WTC11 (cell line): ENCODE measurements around the gene SH2D5. TPM values are rescaled to one million over a fixed set of nuclear protein-coding genes. Genes with fewer than 3 reads are reported as not detected.
A peak's percentile ranks its signal among the peaks of the same experiment; 100 is the strongest.

Experiments used
- ATAC-seq: fragments of 200-7000 bp; cut with Tn5 transposase; 2 replicates; pipeline ENCODE4 v1.10.0; 2021; ENCODE audit warnings: mild to moderate bottlenecking, moderate library complexity
- CTCF ChIA-PET: fragments of 300-600 bp; sonication (Branson Sonifier 250); formaldehyde crosslinking; loops from one replicate; lab custom pipeline; 2021; ENCODE audit warnings: antibody characterized with exemption; lab: Charles Lee
- POLR2A ChIA-PET: fragments of 350-600 bp; sonication (Branson Sonifier 250); formaldehyde crosslinking; loops from one replicate; lab custom pipeline; 2021; ENCODE audit warnings: antibody characterized with exemption; lab: Charles Lee
- DNase-seq: peaks from one replicate; pipeline ENCODE4 v3.0.0; 2021; ENCODE audit warnings: low spot score
- H3K27ac Mint-ChIP-seq: 2 replicates; pipeline ENCODE4 v1.8.0; 2021; ENCODE audit warnings: mixed read lengths
- H3K27me3 Mint-ChIP-seq: 2 replicates; pipeline ENCODE4 v1.8.0; 2021; ENCODE audit warnings: low read depth, mild to moderate bottlenecking, moderate library complexity, mixed read lengths
- H3K36me3 Mint-ChIP-seq: 2 replicates; pipeline ENCODE4 v1.8.0; 2021; ENCODE audit warnings: mixed read lengths
- H3K4me1 Mint-ChIP-seq: 2 replicates; pipeline ENCODE4 v1.8.0; 2022; ENCODE audit warnings: mixed read lengths
- H3K4me3 Mint-ChIP-seq: 2 replicates; pipeline ENCODE4 v1.8.0; 2021; ENCODE audit warnings: mild to moderate bottlenecking, moderate library complexity, mixed read lengths
- H3K9me3 Mint-ChIP-seq: 2 replicates; pipeline ENCODE4 v1.8.0; 2021; ENCODE audit warnings: mixed read lengths
- ATF2 ChIP-seq: sonication (generic); formaldehyde crosslinking; IDR thresholded peaks from 2 replicates; pipeline ENCODE4 v1.8.1; 2022; ENCODE audit warnings: low read depth, missing genetic modification reagents, borderline replicate concordance
- EMX1 ChIP-seq: fragments of 250-450 bp; sonication (Bioruptor Pico); IDR thresholded peaks from 2 replicates; pipeline ENCODE4 v1.8.0; 2021; ENCODE audit warnings: mild to moderate bottlenecking
- ETV6 ChIP-seq: sonication (generic); formaldehyde crosslinking; IDR thresholded peaks from 2 replicates; pipeline ENCODE4 v1.8.1; 2022; ENCODE audit warnings: mild to moderate bottlenecking, missing genetic modification reagents
- KAT7 ChIP-seq: sonication (generic); formaldehyde crosslinking; IDR thresholded peaks from 2 replicates; pipeline ENCODE4 v1.8.1; 2023; ENCODE audit warnings: missing genetic modification reagents, mild to moderate bottlenecking, borderline replicate concordance
- MAX ChIP-seq: sonication (generic); formaldehyde crosslinking; IDR thresholded peaks from 2 replicates; pipeline ENCODE4 v1.8.0; 2022; ENCODE audit warnings: mild to moderate bottlenecking, missing genetic modification reagents
- NFYB ChIP-seq: sonication (generic); formaldehyde crosslinking; conservative IDR thresholded peaks from 2 replicates; pipeline ENCODE4 v1.8.0; 2022; ENCODE audit warnings: low read depth, missing genetic modification reagents
- NR1H2 ChIP-seq: sonication (generic); formaldehyde crosslinking; IDR thresholded peaks from 2 replicates; pipeline ENCODE4 v1.9.0; 2021; ENCODE audit warnings: mild to moderate bottlenecking, moderate library complexity, missing genetic modification reagents
- NR2C2 ChIP-seq: sonication (generic); formaldehyde crosslinking; IDR thresholded peaks from 2 replicates; pipeline ENCODE4 v1.8.0; 2022; ENCODE audit warnings: mild to moderate bottlenecking, missing genetic modification reagents
- OVOL2 ChIP-seq: fragments of 250-450 bp; sonication (Bioruptor Pico); IDR thresholded peaks from 2 replicates; pipeline ENCODE4 v1.9.0; 2021; ENCODE audit warnings: mild to moderate bottlenecking, borderline replicate concordance
- TP53 ChIP-seq: sonication (generic); formaldehyde crosslinking; IDR thresholded peaks from 2 replicates; pipeline ENCODE4 v1.8.1; 2023; ENCODE audit warnings: mild to moderate bottlenecking, missing genetic modification reagents
- ZNF219 ChIP-seq: sonication (generic); formaldehyde crosslinking; IDR thresholded peaks from 2 replicates; pipeline ENCODE4 v1.8.0; 2023; ENCODE audit warnings: missing genetic modification reagents, mild to moderate bottlenecking, borderline replicate concordance
- ZNF281 ChIP-seq: sonication (generic); formaldehyde crosslinking; IDR thresholded peaks from 2 replicates; pipeline ENCODE4 v1.8.0; 2023; ENCODE audit warnings: mild to moderate bottlenecking, missing genetic modification reagents
- ZNF416 ChIP-seq: fragments of 250-450 bp; sonication (Bioruptor Pico); IDR thresholded peaks from 2 replicates; pipeline ENCODE4 v1.9.0; 2021; ENCODE audit warnings: mild to moderate bottlenecking, inconsistent platforms
- total RNA-seq: library from RNA; stranded (reverse); gene quantifications from 3 replicates; pipeline ENCODE4 v1.2.3, GENCODE V29; 2021
- TF ChIP-seq, protein P1 (sequence below): sonication (generic); formaldehyde crosslinking; IDR thresholded peaks from 2 replicates; pipeline ENCODE4 v1.8.1; 2023; ENCODE audit warnings: mild to moderate bottlenecking, moderate library complexity, missing genetic modification reagents
- TF ChIP-seq, protein P2 (sequence below): sonication (generic); formaldehyde crosslinking; IDR thresholded peaks from 2 replicates; pipeline ENCODE4 v1.8.1; 2022; ENCODE audit warnings: missing genetic modification reagents, borderline replicate concordance
- TF ChIP-seq, protein P3 (sequence below): sonication (generic); formaldehyde crosslinking; IDR thresholded peaks from 2 replicates; pipeline ENCODE4 v1.8.0; 2022; ENCODE audit warnings: missing genetic modification reagents
- TF ChIP-seq, protein P4 (sequence below): sonication (generic); formaldehyde crosslinking; IDR thresholded peaks from 2 replicates; pipeline ENCODE4 v1.8.1; 2023; ENCODE audit warnings: mild to moderate bottlenecking, missing genetic modification reagents, borderline replicate concordance

The SH2D5 gene
- total RNA-seq, 1 experiment from 2014 or later: 13.8 TPM

DNA sequence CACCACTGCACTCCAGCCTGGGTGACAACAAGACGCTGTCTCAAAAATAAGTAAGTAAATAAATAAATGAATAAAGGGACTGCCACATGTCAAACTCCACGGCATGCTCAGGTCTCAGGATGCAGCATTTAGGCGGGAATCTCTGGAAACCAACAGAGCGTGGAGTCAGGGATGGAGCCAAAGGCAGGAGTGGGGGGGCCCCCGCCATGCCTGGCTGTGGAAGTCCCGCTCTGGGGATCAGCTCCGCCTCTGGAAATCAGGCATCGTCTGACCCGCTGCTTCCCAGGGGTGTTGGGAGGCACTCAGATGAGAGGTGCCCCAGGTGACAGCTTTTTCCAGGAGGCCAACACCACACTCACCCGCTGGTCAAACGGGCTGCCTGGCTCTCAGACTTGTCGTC is 34.9 kb downstream of the SH2D5 start:
- Mint-ChIP-seq H3K4me3 (0 out of 2 replicates have a peak overlapping the region, but pooled peaks have one; percentile 79), H3K27me3 (peaks cover 2% of the 10 kb centered on the region), H3K27ac (no peak overlapping the region), H3K36me3 (no peaks in the 10 kb centered on the region), H3K4me1 (peaks cover 11% of the 10 kb centered on the region), H3K9me3 (no peaks in the 10 kb centered on the region)
- DNase-seq (no peak), ATAC-seq (no peak)
- TF ChIP-seq NR2C2 (CRISPR knock-in tag) (no peak), ATF2 (no peak), EMX1 (no peak), ZNF219 (no peak), KAT7 (CRISPR knock-in tag) (no peak), TP53 (CRISPR knock-in tag) (no peak), NFYB (CRISPR knock-in tag) (no peak)
- TF ChIP-seq, protein P1, sequence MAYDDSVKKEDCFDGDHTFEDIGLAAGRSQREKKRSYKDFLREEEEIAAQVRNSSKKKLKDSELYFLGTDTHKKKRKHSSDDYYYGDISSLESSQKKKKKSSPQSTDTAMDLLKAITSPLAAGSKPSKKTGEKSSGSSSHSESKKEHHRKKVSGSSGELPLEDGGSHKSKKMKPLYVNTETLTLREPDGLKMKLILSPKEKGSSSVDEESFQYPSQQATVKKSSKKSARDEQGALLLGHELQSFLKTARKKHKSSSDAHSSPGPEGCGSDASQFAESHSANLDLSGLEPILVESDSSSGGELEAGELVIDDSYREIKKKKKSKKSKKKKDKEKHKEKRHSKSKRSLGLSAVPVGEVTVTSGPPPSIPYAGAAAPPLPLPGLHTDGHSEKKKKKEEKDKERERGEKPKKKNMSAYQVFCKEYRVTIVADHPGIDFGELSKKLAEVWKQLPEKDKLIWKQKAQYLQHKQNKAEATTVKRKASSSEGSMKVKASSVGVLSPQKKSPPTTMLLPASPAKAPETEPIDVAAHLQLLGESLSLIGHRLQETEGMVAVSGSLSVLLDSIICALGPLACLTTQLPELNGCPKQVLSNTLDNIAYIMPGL: no peak
- TF ChIP-seq, protein P2, sequence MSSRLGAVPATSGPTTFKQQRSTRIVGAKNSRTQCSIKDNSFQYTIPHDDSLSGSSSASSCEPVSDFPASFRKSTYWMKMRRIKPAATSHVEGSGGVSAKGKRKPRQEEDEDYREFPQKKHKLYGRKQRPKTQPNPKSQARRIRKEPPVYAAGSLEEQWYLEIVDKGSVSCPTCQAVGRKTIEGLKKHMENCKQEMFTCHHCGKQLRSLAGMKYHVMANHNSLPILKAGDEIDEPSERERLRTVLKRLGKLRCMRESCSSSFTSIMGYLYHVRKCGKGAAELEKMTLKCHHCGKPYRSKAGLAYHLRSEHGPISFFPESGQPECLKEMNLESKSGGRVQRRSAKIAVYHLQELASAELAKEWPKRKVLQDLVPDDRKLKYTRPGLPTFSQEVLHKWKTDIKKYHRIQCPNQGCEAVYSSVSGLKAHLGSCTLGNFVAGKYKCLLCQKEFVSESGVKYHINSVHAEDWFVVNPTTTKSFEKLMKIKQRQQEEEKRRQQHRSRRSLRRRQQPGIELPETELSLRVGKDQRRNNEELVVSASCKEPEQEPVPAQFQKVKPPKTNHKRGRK: no peak
- TF ChIP-seq, protein P3, sequence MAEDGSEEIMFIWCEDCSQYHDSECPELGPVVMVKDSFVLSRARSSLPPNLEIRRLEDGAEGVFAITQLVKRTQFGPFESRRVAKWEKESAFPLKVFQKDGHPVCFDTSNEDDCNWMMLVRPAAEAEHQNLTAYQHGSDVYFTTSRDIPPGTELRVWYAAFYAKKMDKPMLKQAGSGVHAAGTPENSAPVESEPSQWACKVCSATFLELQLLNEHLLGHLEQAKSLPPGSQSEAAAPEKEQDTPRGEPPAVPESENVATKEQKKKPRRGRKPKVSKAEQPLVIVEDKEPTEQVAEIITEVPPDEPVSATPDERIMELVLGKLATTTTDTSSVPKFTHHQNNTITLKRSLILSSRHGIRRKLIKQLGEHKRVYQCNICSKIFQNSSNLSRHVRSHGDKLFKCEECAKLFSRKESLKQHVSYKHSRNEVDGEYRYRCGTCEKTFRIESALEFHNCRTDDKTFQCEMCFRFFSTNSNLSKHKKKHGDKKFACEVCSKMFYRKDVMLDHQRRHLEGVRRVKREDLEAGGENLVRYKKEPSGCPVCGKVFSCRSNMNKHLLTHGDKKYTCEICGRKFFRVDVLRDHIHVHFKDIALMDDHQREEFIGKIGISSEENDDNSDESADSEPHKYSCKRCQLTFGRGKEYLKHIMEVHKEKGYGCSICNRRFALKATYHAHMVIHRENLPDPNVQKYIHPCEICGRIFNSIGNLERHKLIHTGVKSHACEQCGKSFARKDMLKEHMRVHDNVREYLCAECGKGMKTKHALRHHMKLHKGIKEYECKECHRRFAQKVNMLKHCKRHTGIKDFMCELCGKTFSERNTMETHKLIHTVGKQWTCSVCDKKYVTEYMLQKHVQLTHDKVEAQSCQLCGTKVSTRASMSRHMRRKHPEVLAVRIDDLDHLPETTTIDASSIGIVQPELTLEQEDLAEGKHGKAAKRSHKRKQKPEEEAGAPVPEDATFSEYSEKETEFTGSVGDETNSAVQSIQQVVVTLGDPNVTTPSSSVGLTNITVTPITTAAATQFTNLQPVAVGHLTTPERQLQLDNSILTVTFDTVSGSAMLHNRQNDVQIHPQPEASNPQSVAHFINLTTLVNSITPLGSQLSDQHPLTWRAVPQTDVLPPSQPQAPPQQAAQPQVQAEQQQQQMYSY: no peak
- ChIA-PET POLR2A (interaction anchor here (0.6 to 1.6 kb wide), 6 partner anchors 21 to 1641 kb away, joined by 3 to 12 read pairs (median 4); partner anchors contain the start of genes HP1BP3, KIF17 and SH2D5), CTCF (interaction anchor here (0.5 to 2.9 kb wide), 34 partner anchors 9 to 520 kb away, joined by 3 to 124 read pairs (median 8); partner anchors contain the start of genes DDOST, FAM43B, HP1BP3 and KIF17)

- Mint-ChIP-seq H3K36me3 (no peaks in the 10 kb centered on the region), H3K4me1 (peaks cover 11% of the 10 kb centered on the region), H3K27ac (peak overlapping the region; percentile 77; the same call in 1 of the 2 replicates), H3K9me3 (no peaks in the 10 kb centered on the region), H3K27me3 (peaks cover 2% of the 10 kb centered on the region), H3K4me3 (peak overlapping the region; percentile 79)
- ChIA-PET CTCF (interaction anchor here (0.5 to 2.9 kb wide), 49 partner anchors 9 to 672 kb away, joined by 3 to 124 read pairs (median 5); partner anchors contain the start of genes CDA, DDOST, FAM43B and HP1BP3), POLR2A (interaction anchor here (0.5 to 1.6 kb wide), 8 partner anchors 22 to 1640 kb away, joined by 3 to 12 read pairs (median 4); partner anchors contain the start of genes HP1BP3, KIF17 and SH2D5)
- peak; percentile 89 for ATAC-seq
- peak; percentile 87 for DNase-seq
- peak; percentile 83 for TF ChIP-seq MAX (CRISPR knock-in tag)
- no peak for TF ChIP-seq ZNF416 (CRISPR knock-in tag)
- TF ChIP-seq ETV6 (CRISPR knock-in tag): peak; percentile 64; the same call in 1 of the 2 replicates
- no peak for TF ChIP-seq NR1H2 (CRISPR knock-in tag)
- TF ChIP-seq, protein P4, sequence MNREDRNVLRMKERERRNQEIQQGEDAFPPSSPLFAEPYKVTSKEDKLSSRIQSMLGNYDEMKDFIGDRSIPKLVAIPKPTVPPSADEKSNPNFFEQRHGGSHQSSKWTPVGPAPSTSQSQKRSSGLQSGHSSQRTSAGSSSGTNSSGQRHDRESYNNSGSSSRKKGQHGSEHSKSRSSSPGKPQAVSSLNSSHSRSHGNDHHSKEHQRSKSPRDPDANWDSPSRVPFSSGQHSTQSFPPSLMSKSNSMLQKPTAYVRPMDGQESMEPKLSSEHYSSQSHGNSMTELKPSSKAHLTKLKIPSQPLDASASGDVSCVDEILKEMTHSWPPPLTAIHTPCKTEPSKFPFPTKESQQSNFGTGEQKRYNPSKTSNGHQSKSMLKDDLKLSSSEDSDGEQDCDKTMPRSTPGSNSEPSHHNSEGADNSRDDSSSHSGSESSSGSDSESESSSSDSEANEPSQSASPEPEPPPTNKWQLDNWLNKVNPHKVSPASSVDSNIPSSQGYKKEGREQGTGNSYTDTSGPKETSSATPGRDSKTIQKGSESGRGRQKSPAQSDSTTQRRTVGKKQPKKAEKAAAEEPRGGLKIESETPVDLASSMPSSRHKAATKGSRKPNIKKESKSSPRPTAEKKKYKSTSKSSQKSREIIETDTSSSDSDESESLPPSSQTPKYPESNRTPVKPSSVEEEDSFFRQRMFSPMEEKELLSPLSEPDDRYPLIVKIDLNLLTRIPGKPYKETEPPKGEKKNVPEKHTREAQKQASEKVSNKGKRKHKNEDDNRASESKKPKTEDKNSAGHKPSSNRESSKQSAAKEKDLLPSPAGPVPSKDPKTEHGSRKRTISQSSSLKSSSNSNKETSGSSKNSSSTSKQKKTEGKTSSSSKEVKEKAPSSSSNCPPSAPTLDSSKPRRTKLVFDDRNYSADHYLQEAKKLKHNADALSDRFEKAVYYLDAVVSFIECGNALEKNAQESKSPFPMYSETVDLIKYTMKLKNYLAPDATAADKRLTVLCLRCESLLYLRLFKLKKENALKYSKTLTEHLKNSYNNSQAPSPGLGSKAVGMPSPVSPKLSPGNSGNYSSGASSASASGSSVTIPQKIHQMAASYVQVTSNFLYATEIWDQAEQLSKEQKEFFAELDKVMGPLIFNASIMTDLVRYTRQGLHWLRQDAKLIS: no peak
- no peak for TF ChIP-seq ZNF281 (CRISPR knock-in tag)
- no peak for TF ChIP-seq OVOL2 (CRISPR knock-in tag)
These were observed 35.8 kb downstream of the SH2D5 start for GRCh38 chr1:20696397-20697333.
